Fibroblast of pulmonary artery (primary cell): ENCODE data around the gene PTGIS.

Experiments
- DNase-seq: peaks from one replicate; pipeline ENCODE4 v3.0.0-alpha.2; 2010; ENCODE audit warnings: low read depth
- H3K4me3 ChIP-seq: replicated peaks from 2 replicates; pipeline ENCODE4 v1.5.1; 2011; ENCODE audit warnings: low read depth, mild to moderate bottlenecking, control low read depth, low read length, moderate library complexity
- TF ChIP-seq, protein P1 (sequence below): IDR thresholded peaks from 2 replicates; pipeline ENCODE4 v1.5.1; 2011; ENCODE audit warnings: mild to moderate bottlenecking, control low read depth, low read length, inconsistent platforms; ENCODE audit errors: missing control alignments

The PTGIS gene

GRCh38 chr20:49478266-49478665, 89.7 kb downstream of the PTGIS start:
- TF ChIP-seq, protein P1, sequence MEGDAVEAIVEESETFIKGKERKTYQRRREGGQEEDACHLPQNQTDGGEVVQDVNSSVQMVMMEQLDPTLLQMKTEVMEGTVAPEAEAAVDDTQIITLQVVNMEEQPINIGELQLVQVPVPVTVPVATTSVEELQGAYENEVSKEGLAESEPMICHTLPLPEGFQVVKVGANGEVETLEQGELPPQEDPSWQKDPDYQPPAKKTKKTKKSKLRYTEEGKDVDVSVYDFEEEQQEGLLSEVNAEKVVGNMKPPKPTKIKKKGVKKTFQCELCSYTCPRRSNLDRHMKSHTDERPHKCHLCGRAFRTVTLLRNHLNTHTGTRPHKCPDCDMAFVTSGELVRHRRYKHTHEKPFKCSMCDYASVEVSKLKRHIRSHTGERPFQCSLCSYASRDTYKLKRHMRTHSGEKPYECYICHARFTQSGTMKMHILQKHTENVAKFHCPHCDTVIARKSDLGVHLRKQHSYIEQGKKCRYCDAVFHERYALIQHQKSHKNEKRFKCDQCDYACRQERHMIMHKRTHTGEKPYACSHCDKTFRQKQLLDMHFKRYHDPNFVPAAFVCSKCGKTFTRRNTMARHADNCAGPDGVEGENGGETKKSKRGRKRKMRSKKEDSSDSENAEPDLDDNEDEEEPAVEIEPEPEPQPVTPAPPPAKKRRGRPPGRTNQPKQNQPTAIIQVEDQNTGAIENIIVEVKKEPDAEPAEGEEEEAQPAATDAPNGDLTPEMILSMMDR: no peak
- H3K4me3 ChIP-seq: no peak overlapping the region

DNA sequence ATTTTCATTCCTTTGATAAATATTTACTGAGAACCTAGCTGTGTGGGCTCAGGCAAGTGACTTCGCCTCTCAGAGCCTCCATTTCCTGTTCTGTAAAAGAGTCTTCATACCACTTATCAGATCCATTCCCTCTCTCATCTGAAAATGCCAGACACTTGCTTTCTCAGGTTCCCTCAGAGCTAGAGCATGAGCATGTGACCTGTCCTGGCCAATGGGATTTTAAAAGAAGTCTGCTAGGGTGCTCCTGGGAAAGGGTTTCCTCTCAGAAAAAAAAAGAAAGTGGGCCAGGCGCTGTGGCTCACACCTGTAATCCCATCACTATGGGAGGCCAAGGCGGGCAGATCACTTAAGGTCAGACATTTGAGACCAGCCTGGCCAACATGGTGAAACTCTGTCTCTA, 90.7 kb downstream of the PTGIS start:
- TF ChIP-seq, protein P1: no peak
- no peak overlapping the region for H3K4me3 ChIP-seq
- DNase-seq: no peak

More at GRCh38 chr20:49478266-49478665, 89.7 kb downstream of the PTGIS start:
- no peak for DNase-seq

GRCh38 chr20:49476016-49476355, 92.0 kb downstream of the PTGIS start:
- H3K4me3 ChIP-seq: no peak overlapping the region
- DNase-seq: no peak
- TF ChIP-seq, protein P1: no peak

- no peak overlapping the region for H3K4me3 ChIP-seq
- DNase-seq: no peak
- TF ChIP-seq, protein P1: no peak
Observed at GRCh38 chr20:49475292-49476015, 92.5 kb downstream of the PTGIS start.

DNA sequence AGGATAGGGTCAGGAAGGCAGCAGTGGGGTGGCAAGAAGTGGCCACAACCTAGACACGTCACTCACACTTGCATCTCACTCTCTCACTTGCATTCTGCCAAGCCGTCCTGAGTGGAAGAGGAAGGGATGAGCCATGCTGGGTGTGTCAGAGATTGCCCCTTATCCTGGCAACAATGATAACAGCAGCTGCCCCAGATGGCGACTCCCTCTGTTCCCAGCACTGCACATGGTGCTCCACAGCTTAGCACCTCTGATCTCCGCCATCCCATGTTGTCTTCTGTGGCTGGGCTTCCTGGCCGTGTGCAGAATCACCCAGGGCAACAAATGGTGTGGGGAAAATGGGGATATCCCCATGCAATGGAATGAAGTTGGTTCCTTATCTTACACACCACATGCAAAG, 96.5 kb downstream of the PTGIS start:
- TF ChIP-seq, protein P1: no peak
- no peak overlapping the region for H3K4me3 ChIP-seq
- DNase-seq: no peak

DNA sequence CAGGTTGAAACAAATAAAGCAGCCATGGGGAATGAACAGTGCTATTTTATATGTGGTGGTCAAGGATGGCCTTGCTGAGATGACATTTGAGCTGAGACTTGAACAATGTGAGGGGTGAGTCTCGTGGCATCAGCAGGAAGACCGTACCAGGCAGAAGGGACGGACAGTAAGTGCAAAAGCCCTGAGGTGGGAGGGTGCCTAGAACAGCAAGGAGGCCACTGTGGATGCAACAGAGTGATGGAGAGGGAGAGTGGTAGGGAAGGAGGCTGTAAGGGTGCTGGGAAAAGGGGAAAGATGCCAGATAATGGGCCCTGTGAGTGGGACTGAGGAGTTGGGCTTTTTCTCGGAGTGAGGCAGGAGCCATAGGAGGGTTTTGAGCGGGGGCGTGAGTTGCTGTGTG, 97.0 kb downstream of the PTGIS start:
- TF ChIP-seq, protein P1: no peak
- H3K4me3 ChIP-seq: no peak overlapping the region
- DNase-seq: no peak

- TF ChIP-seq, protein P1: no peak
- no peak for DNase-seq
- H3K4me3 ChIP-seq: no peak overlapping the region
Observed at GRCh38 chr20:49469060-49469459, 98.9 kb downstream of the PTGIS start.
